GM21825 (cell line): Measurements from ENCODE around the gene RCHY1.
"Not testable (repeated sequence)": the region's sequence is repeated elsewhere in the genome, so short reads cannot be mapped to it uniquely, and the experiment has no call there.

Experiments used
- ATAC-seq: cut with Tn5 transposase; IDR thresholded peaks from one replicate; pipeline ENCODE4 v1.9.1; 2021; ENCODE audit warnings: mild to moderate bottlenecking, moderate library complexity; ENCODE audit not compliant: unreplicated experiment

The RCHY1 gene

GRCh38 chr4:75519452-75519851 lies 5.2 kb upstream of the RCHY1 start:
- ATAC-seq = not testable (repeated sequence)

- ATAC-seq = no peak
Measured at GRCh38 chr4:75516144-75516543, 1.9 kb upstream of the RCHY1 start.

- peak; percentile 2 for ATAC-seq
Measured at GRCh38 chr4:75514949-75515612, 878 bp upstream of the RCHY1 start.

- no peak for ATAC-seq
Measured at GRCh38 chr4:75513526-75514130, 575 bp downstream of the RCHY1 start.

- ATAC-seq = no peak
Measured at GRCh38 chr4:75512386-75513211, 1.6 kb downstream of the RCHY1 start.

GRCh38 chr4:75511841-75512240 lies 2.4 kb downstream of the RCHY1 start:
- no peak for ATAC-seq

GRCh38 chr4:75509592-75509991 lies 4.6 kb downstream of the RCHY1 start:
- not testable (repeated sequence) for ATAC-seq

GRCh38 chr4:75505630-75506029 lies 8.6 kb downstream of the RCHY1 start:
- no peak for ATAC-seq

GRCh38 chr4:75502671-75503070 lies 11.5 kb downstream of the RCHY1 start:
- no peak for ATAC-seq

GRCh38 chr4:75499900-75500299 lies 14.3 kb downstream of the RCHY1 start:
- ATAC-seq = no peak

- no peak for ATAC-seq
Measured at GRCh38 chr4:75498041-75498440, 16.2 kb downstream of the RCHY1 start.

GRCh38 chr4:75497133-75497532 lies 17.1 kb downstream of the RCHY1 start:
- ATAC-seq = no peak

GRCh38 chr4:75496406-75496805 lies 17.8 kb downstream of the RCHY1 start:
- ATAC-seq = no peak

GRCh38 chr4:75495476-75495875 lies 18.7 kb downstream of the RCHY1 start:
- ATAC-seq = no peak

- no peak for ATAC-seq
Measured at GRCh38 chr4:75494563-75494962, 19.6 kb downstream of the RCHY1 start.

GRCh38 chr4:75490155-75490554 lies 24.0 kb downstream of the RCHY1 start:
- no peak for ATAC-seq

GRCh38 chr4:75484190-75484589 lies 30.0 kb downstream of the RCHY1 start:
- no peak for ATAC-seq

GRCh38 chr4:75477201-75477600 lies 37.0 kb downstream of the RCHY1 start:
- ATAC-seq = no peak

- no peak for ATAC-seq
Measured at GRCh38 chr4:75470738-75471137, 43.5 kb downstream of the RCHY1 start.

GRCh38 chr4:75469896-75470295 lies 44.3 kb downstream of the RCHY1 start:
- ATAC-seq = no peak

GRCh38 chr4:75457365-75457764 lies 56.8 kb downstream of the RCHY1 start:
- no peak for ATAC-seq

- no peak for ATAC-seq
Measured at GRCh38 chr4:75434105-75434504, 80.1 kb downstream of the RCHY1 start.
